GM10266 (cell line): Measurements from ENCODE around the gene EHD4.

Experiments used
- DNase-seq: peaks from one replicate; pipeline ENCODE4 v3.0.0; 2012; ENCODE audit errors: extremely low spot score
- CTCF ChIP-seq: IDR thresholded peaks from 2 replicates; pipeline ENCODE4 v1.5.1; 2012; ENCODE audit warnings: mild to moderate bottlenecking, low read depth; ENCODE audit not compliant: control insufficient read depth, insufficient read depth; ENCODE audit errors: missing control alignments

Gene EHD4

GRCh38 chr15:41893422-41894250 lies 78.7 kb downstream of the EHD4 start, which contains the start of gene SPTBN5:
Gene SPTBN5, minus strand, starts transcription at chr15:41894053. Its CDS starts 556 bp downstream, at chr15:41893497.
- no peak for TF ChIP-seq CTCF
- no peak for DNase-seq

- DNase-seq = no peak
These were observed 79.5 kb downstream of the EHD4 start for GRCh38 chr15:41892621-41893421.

GRCh38 chr15:41891946-41892345 lies 80.4 kb downstream of the EHD4 start:
- DNase-seq = no peak

More at GRCh38 chr15:41892621-41893421, 79.5 kb downstream of the EHD4 start:
- TF ChIP-seq CTCF = no peak

GRCh38 chr15:41891226-41891625 lies 81.1 kb downstream of the EHD4 start:
- DNase-seq = no peak

More at GRCh38 chr15:41891946-41892345, 80.4 kb downstream of the EHD4 start:
- TF ChIP-seq CTCF = no peak

GRCh38 chr15:41890050-41890690 lies 82.2 kb downstream of the EHD4 start:
- TF ChIP-seq CTCF = no peak
- DNase-seq = no peak

More at GRCh38 chr15:41891226-41891625, 81.1 kb downstream of the EHD4 start:
- no peak for TF ChIP-seq CTCF

GRCh38 chr15:41888662-41889253 lies 83.6 kb downstream of the EHD4 start:
- TF ChIP-seq CTCF = no peak
- no peak for DNase-seq
